Brain microvascular endothelial cell (primary cell): ENCODE results near the gene DHX16.

Experiments
- DNase-seq: peaks from one replicate; pipeline ENCODE4 v3.0.0-alpha.2; 2020
- H3K27ac ChIP-seq: fragments of 250-450 bp; sonication (Bioruptor Pico); 2 replicates; pipeline ENCODE4 v1.5.1; 2020; ENCODE audit warnings: mild to moderate bottlenecking, moderate library complexity
- H3K27me3 ChIP-seq: fragments of 250-450 bp; sonication (Bioruptor Pico); replicated peaks from 2 replicates; pipeline ENCODE4 v1.5.1; 2020; ENCODE audit warnings: mild to moderate bottlenecking
- H3K36me3 ChIP-seq: fragments of 250-450 bp; sonication (Bioruptor Pico); replicated peaks from 2 replicates; pipeline ENCODE4 v1.5.1; 2020; ENCODE audit warnings: mild to moderate bottlenecking
- H3K4me3 ChIP-seq: 2 replicates; pipeline ENCODE4 v1.5.1; 2011; ENCODE audit warnings: low read depth, mild to moderate bottlenecking, control low read depth, low read length, moderate library complexity
- in situ Hi-C: cut with HindIII; loops from 2 replicates; pipeline ENCODE4 v1.10.0; 2017; ENCODE audit warnings: low sequenced_read_pairs, low pct_ligation_motif_present
- TF ChIP-seq, protein P1 (sequence below): IDR thresholded peaks from 2 replicates; pipeline ENCODE4 v1.5.1; 2011; ENCODE audit warnings: low read depth, mild to moderate bottlenecking, moderate library complexity, low read length, control low read depth, inconsistent platforms; ENCODE audit errors: missing control alignments

Gene DHX16

GRCh38 chr6:30686908-30687658, 14.3 kb upstream of the DHX16 start:
- H3K36me3 ChIP-seq: peaks cover 16% of the 10 kb centered on the region
- H3K27me3 ChIP-seq: no peaks in the 10 kb centered on the region
- DNase-seq: peak; percentile 96
- peak overlapping the region; percentile 89 for H3K4me3 ChIP-seq
- peak overlapping the region; percentile 85 for H3K27ac ChIP-seq
- TF ChIP-seq, protein P1, sequence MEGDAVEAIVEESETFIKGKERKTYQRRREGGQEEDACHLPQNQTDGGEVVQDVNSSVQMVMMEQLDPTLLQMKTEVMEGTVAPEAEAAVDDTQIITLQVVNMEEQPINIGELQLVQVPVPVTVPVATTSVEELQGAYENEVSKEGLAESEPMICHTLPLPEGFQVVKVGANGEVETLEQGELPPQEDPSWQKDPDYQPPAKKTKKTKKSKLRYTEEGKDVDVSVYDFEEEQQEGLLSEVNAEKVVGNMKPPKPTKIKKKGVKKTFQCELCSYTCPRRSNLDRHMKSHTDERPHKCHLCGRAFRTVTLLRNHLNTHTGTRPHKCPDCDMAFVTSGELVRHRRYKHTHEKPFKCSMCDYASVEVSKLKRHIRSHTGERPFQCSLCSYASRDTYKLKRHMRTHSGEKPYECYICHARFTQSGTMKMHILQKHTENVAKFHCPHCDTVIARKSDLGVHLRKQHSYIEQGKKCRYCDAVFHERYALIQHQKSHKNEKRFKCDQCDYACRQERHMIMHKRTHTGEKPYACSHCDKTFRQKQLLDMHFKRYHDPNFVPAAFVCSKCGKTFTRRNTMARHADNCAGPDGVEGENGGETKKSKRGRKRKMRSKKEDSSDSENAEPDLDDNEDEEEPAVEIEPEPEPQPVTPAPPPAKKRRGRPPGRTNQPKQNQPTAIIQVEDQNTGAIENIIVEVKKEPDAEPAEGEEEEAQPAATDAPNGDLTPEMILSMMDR: no peak
- in situ Hi-C loops: no loop called here

GRCh38 chr6:30686009-30686907, 13.5 kb upstream of the DHX16 start, which contains the start of gene PPP1R18:
PPP1R18 (minus strand) TSS chr6:30686645; CDS start chr6:30686018, 627 bp downstream.
- no peak for DNase-seq
- H3K27me3 ChIP-seq: no peaks in the 10 kb centered on the region
- in situ Hi-C loops: no loop called here
- peak within 1 kb of the TSS; percentile 89 for H3K4me3 ChIP-seq
- TF ChIP-seq, protein P1: no peak
- H3K27ac ChIP-seq: peak within 1 kb of the TSS; percentile 85
- H3K36me3 ChIP-seq: peaks cover 19% of the 10 kb centered on the region

- Histone ChIP-seq H3K36me3 (peaks cover 25% of the 10 kb centered on the region), H3K27ac (peak overlapping the region; percentile 85), H3K4me3 (peak overlapping the region; percentile 89), H3K27me3 (no peaks in the 10 kb centered on the region)
- TF ChIP-seq, protein P1: peak; percentile 60
- in situ Hi-C loops: no loop called here
- no peak for DNase-seq
These were observed 12.6 kb upstream of the DHX16 start for GRCh38 chr6:30685157-30686008.

GRCh38 chr6:30684386-30685156, 11.8 kb upstream of the DHX16 start:
- Histone ChIP-seq H3K27ac (peak overlapping the region; percentile 85), H3K36me3 (peaks cover 33% of the 10 kb centered on the region), H3K27me3 (no peaks in the 10 kb centered on the region), H3K4me3 (peak overlapping the region; percentile 89)
- TF ChIP-seq, protein P1: no peak
- in situ Hi-C loops: no loop called here
- no peak for DNase-seq

DNA sequence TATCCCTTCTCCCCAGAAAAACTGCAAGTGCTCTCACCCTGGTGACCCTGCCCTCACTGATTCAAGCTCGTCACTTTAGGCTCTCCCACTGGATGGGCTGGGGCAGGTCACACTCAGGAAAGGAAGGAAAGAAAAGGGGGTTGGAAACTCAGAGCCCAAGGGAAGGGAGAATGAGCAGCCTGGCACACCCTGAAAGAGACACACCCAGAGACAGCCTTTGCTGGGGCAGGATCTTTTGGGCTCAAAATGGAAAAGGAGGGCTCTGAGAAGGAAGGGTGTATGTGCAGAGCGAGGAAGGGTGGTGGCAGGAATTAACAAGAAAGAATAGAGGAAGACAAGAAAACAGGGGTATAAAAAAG, 11.2 kb upstream of the DHX16 start:
- no peak for DNase-seq
- no peaks in the 10 kb centered on the region for H3K27me3 ChIP-seq
- peaks cover 35% of the 10 kb centered on the region for H3K36me3 ChIP-seq
- in situ Hi-C loops: no loop called here
- H3K27ac ChIP-seq: peak overlapping the region; percentile 84
- peak overlapping the region; percentile 89 for H3K4me3 ChIP-seq
- TF ChIP-seq, protein P1: no peak
